Activated T-helper 1 cell treated with anti-CD3 and anti-CD28 coated beads, Interleukin-12 subunit alpha, Interleukin-12 subunit beta, Interleukin-2, Interleukin-4 antibody, amounts not matched to agents 30 ng/mL and 10 ng/mL and 1 ng/mL, durations not matched to agents 14 hours and 24 hours and 36 hours (primary cell): ENCODE data around the gene ZC2HC1C. TPM values are rescaled to one million over a fixed set of nuclear protein-coding genes. Genes with fewer than 3 reads are reported as not detected.

Experiments
- DNase-seq: peaks from one replicate; pipeline ENCODE4 v3.0.0; 2021; ENCODE audit warnings: low spot score
- H3K27ac Mint-ChIP-seq: one replicate; pipeline ENCODE4 v1.8.0; 2021; ENCODE audit warnings: mild to moderate bottlenecking, mixed read lengths
- H3K27me3 Mint-ChIP-seq: one replicate; pipeline ENCODE4 v1.8.0; 2022; ENCODE audit warnings: mild to moderate bottlenecking, moderate library complexity, mixed read lengths; ENCODE audit not compliant: insufficient read depth
- H3K36me3 Mint-ChIP-seq: one replicate; pipeline ENCODE4 v1.8.0; 2021; ENCODE audit warnings: low read depth, mixed read lengths
- H3K4me1 Mint-ChIP-seq: one replicate; pipeline ENCODE4 v1.8.0; 2021; ENCODE audit warnings: low read depth, mixed read lengths
- H3K4me3 Mint-ChIP-seq: one replicate; pipeline ENCODE4 v1.8.0; 2021; ENCODE audit warnings: mild to moderate bottlenecking, moderate library complexity, mixed read lengths
- H3K9me3 Mint-ChIP-seq: one replicate; pipeline ENCODE4 v1.8.0; 2021; ENCODE audit warnings: mixed read lengths
- intact Hi-C: fragments of 100-400 bp; cut with micrococcal nuclease; formaldehyde crosslinking; loops from one replicate; pipeline ENCODE4 v1.15.1; 2024
- total RNA-seq: library from RNA; stranded (reverse); gene quantifications from 2 replicates; pipeline ENCODE4 v1.2.3, GENCODE V29; 2022

The ZC2HC1C gene
- total RNA-seq, 1 donor from 2014 or later: 0.80 TPM

DNA sequence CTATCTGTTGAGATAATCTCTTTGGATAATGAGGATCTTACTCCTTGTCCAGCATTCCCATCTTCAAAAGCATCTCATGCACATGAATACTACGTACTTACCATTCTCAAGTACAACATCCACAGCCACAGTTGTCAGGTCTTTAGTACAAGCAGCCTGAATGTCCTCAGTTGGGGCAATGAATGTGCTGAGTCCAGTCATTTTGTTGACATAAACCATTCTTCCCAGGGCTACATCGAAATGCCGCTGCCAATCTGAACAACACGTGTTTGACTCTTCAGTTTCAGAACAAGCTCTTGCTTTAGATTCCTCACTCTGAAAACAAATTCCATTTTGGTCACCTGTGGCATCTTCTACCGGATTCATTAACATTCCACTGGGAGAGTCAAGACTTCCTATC, 23.2 kb upstream of the ZC2HC1C start:
- no peak overlapping the region for H3K4me3 Mint-ChIP-seq
- intact Hi-C loops: no loop called here
- no peak for DNase-seq
- H3K36me3 Mint-ChIP-seq: peaks cover 40% of the 10 kb centered on the region
- no peaks in the 10 kb centered on the region for H3K27me3 Mint-ChIP-seq
- no peaks in the 10 kb centered on the region for H3K9me3 Mint-ChIP-seq
- peaks cover 56% of the 10 kb centered on the region for H3K4me1 Mint-ChIP-seq
- H3K27ac Mint-ChIP-seq: no peak overlapping the region

DNA sequence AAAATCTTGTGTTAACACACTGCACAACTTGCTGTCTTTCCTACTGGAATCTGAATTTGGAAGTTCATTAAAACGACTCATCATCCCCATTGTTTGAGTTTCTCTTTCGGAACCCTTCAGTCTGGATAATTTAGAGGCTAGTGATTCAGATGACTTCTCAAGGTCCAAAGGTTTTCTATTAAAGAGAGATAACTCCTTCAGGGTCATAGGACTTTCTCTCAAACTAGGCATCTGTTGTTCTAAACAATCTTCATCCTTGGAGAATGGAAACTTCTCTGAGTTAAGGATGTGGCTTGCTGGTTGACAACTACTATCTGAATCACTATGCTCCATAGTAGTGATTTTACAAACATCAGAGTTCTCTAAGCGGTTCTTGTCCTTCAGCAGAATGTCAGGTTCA, 22.5 kb upstream of the ZC2HC1C start:
- Mint-ChIP-seq H3K27me3 (no peaks in the 10 kb centered on the region), H3K4me1 (peaks cover 56% of the 10 kb centered on the region), H3K9me3 (no peaks in the 10 kb centered on the region), H3K36me3 (peaks cover 38% of the 10 kb centered on the region), H3K4me3 (peak overlapping the region; percentile 48), H3K27ac (peak overlapping the region; percentile 64)
- no peak for DNase-seq
- intact Hi-C loops: no loop called here

DNA sequence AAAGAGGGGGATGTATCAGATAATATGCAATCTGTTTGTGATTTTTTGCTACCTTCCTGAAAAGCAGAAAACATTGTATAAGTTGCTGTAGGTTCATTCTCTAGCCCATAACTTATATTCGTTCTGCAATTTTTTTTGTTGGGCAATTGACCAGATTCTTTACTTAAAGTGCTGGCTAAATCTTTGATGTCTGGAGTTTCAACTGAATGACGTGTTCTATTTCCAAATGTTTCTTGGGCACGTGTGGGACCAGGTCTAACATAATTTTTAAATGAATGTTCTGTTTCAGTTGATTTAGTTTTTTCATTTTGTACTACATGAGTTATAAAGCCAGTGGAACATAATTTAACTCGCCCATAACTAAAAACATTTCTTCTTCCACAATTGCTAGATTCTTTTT, 21.9 kb upstream of the ZC2HC1C start:
- no peaks in the 10 kb centered on the region for H3K9me3 Mint-ChIP-seq
- peak overlapping the region; percentile 48 for H3K4me3 Mint-ChIP-seq
- H3K36me3 Mint-ChIP-seq: peaks cover 36% of the 10 kb centered on the region
- H3K4me1 Mint-ChIP-seq: peaks cover 56% of the 10 kb centered on the region
- no peaks in the 10 kb centered on the region for H3K27me3 Mint-ChIP-seq
- no peak for DNase-seq
- H3K27ac Mint-ChIP-seq: peak overlapping the region; percentile 36
- intact Hi-C loops: no loop called here

DNA sequence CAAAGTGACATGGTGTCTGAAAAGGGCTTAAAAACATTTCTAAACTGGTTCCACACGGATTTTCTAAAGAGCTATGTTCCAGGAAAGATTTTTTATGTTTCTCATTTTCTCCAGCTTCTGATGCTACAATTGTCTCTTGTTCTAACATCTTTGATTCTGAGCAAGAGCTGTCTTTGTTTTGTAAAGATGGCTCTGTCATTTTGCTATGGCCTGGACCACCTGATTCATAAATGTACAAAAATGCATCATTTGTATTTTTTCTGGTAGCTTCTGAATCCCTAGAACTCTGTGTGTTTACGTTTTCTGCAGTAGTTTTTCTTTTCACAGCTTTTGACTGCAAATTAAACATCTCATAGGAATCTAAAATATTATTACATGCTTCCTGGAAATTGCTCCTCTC, 21.3 kb upstream of the ZC2HC1C start:
- Mint-ChIP-seq H3K36me3 (peaks cover 36% of the 10 kb centered on the region), H3K9me3 (no peaks in the 10 kb centered on the region), H3K4me1 (peaks cover 62% of the 10 kb centered on the region), H3K4me3 (no peak overlapping the region), H3K27me3 (no peaks in the 10 kb centered on the region), H3K27ac (no peak overlapping the region)
- intact Hi-C loops: no loop called here
- DNase-seq: no peak

DNA sequence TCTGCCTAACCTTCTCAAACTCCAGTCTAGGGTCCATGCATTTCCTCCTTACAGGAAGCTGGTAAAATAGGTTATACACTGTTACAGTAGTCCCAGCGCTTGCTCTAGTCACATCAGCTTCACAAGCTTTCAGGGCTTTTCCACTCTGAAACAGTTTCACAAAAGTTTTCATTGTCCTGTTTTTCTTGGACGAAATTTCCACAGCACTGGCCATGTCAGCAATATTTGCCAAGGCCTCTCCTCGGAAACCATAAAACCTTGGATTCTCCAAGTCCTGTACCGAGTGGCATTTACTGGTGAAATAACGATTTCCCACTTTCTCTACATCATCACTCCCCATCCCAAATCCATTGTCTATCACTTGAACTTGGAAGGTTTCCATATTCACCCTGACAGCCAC, 20.3 kb upstream of the ZC2HC1C start:
- intact Hi-C loops: no loop called here
- Mint-ChIP-seq H3K27me3 (no peaks in the 10 kb centered on the region), H3K4me3 (no peak overlapping the region), H3K4me1 (peaks cover 70% of the 10 kb centered on the region), H3K27ac (no peak overlapping the region), H3K9me3 (no peaks in the 10 kb centered on the region), H3K36me3 (peaks cover 35% of the 10 kb centered on the region)
- DNase-seq: no peak

DNA sequence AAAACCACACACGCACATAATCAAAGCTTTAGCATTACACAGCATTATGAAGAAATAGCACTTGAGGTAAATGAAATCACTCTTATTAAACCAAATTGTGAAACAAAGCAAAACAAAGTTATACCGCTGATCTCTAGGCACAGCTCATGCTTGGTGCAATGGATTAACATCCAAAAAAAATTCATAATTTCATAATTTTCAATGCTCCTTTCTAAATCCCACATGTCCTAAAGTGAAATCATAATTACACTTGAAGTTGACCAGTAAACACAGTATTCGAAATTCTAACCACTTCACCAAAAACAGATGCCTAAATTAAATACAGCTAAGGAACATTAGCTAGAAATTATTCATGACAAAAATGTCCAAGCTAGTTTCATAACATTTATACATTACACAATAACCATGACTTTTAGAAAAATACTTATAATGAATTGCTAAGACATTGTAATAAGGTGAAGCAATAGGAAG, 19.7 kb upstream of the ZC2HC1C start:
- Mint-ChIP-seq H3K9me3 (no peaks in the 10 kb centered on the region), H3K36me3 (peaks cover 37% of the 10 kb centered on the region), H3K4me1 (peaks cover 65% of the 10 kb centered on the region), H3K27ac (peak overlapping the region; percentile 56), H3K27me3 (no peaks in the 10 kb centered on the region), H3K4me3 (peak overlapping the region; percentile 90)
- no peak for DNase-seq
- intact Hi-C loops: no loop called here

DNA sequence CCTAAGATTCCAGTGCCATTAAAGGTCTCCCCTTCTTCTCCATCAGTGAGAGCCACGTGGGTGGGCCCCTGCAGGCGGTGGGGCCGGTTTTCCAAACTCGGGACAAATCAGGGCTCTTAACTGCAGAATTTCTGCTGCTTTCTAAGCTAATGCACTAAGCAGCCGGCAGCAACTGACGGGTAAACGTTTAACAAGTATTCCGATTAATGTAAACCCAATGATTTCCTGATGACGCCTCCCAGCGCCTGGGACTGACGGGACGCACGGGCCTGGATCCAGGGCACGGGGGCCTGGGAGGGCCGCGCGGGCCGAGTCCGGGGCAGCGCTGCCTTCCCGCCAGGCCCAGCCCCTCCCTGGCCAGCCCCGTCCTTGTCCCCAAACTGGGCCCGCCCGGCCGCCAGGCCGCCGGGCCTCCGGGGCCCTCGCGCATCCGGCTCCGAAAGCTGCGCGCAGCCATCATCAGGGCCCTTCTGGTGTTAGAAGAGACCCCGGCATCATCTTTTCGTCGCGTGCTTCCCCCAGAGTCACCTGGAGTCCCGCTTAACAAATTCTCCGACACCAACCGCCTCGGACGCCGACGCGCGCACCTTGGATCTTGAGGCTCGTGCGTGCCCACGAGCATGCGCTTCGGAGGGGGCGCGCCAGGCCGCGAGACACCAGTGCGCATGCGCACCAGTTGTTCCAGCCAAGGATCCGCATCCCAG, 18.4 kb upstream of the ZC2HC1C start, which contains the start of gene MLH3:
TSS of gene MLH3 (minus strand) at position 616 of the 704 bp plus-strand sequence. CDS start 1,812 bp downstream, outside the sequence.
- Mint-ChIP-seq H3K36me3 (peaks cover 37% of the 10 kb centered on the region), H3K27me3 (no peaks in the 10 kb centered on the region), H3K4me1 (peaks cover 60% of the 10 kb centered on the region), H3K9me3 (no peaks in the 10 kb centered on the region), H3K27ac (peak within 1 kb of the TSS; percentile 92), H3K4me3 (peak within 1 kb of the TSS; percentile 90)
- peak; percentile 75 for DNase-seq
- intact Hi-C loops: loop anchor here (1.0 kb wide), 3 partner anchors 13 to 49 kb away; partner anchors contain the start of genes ACYP1, EIF2B2 and ZC2HC1C

DNA sequence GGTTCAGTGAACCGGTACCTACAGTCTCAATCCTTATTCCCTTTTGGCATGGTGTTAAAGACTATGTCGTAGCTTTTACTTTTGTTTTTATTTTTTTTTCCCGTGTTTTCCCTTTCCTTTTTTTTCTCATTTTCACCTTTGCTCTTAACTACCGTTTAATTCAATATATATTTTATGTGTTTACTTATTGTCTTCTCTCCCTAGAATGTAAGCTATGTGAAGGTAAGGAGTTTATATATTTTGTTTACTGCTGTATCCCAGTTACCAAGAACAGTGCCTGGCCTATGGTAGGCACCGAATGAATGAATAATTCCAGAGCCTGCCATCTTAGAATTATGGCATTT, 17.9 kb upstream of the ZC2HC1C start:
- Mint-ChIP-seq H3K4me1 (peaks cover 58% of the 10 kb centered on the region), H3K27me3 (no peaks in the 10 kb centered on the region), H3K36me3 (peaks cover 35% of the 10 kb centered on the region), H3K9me3 (no peaks in the 10 kb centered on the region), H3K4me3 (peak overlapping the region; percentile 90), H3K27ac (peak overlapping the region; percentile 92)
- DNase-seq: no peak
- intact Hi-C loops: loop anchor here (1.0 kb wide), 3 partner anchors 13 to 49 kb away; partner anchors contain the start of genes ACYP1, EIF2B2 and ZC2HC1C

DNA sequence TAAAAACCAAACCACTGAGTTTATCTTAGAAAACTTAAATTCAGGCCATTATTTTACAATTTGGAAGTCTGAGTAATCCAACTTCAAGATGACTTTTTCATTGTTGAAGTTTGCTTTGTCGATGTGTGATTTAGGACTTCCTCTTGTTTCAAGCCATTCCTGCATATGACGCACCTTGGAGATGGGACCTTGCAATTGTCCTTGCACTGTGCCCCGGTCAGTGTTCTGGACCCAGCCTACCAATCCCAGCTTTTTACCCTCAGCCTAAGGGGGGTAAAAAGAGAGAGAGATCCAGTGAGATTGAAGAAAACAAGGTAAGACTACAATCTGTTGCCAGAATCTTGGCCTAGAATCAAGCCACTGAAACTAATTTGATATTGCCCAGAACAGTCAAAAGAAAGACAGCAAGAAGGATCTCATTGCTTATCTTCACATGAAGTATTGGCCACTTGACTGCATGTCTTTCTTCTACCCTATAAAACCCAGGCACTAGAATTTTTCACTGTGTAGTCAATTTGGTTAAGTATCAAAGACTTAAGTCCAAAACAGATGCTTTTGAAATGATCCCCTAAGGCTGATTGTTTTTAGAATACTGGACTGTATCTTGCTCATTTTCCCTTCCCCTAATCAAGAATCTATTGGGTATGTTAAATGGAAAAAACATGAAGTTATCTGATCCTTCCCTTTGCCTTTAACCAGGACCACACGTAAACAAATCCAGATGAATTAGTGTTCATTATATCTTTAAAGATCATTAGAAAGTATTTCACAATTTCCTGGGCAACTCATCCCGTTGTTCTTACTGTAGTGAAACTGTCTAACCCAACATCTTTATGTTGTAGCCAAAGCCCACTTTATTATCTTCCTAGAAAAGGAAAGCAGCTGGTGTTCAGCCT, 15.8 kb upstream of the ZC2HC1C start:
- Mint-ChIP-seq H3K27ac (peak overlapping the region; percentile 2), H3K4me1 (peaks cover 46% of the 10 kb centered on the region), H3K9me3 (no peaks in the 10 kb centered on the region), H3K36me3 (peaks cover 30% of the 10 kb centered on the region), H3K4me3 (no peak overlapping the region), H3K27me3 (no peaks in the 10 kb centered on the region)
- DNase-seq: no peak
- intact Hi-C loops: no loop called here

DNA sequence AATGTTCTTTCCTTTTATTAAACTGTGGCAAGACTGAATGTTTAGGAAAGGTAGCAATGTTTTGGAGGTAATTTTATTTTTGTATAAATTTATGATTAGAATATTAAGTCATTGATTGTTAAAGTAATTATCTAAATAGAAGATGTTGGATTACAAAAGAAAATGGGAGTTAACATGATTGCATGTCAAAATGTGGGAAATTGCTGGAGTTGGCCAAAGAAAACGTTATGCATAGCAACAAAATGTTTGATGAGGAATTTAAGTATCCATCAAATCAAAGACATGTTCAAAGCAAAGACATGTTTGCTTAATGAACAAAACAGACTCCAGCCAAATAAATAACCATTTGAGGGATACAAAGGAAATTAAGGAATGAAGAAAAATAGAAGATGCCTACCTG, 15.0 kb upstream of the ZC2HC1C start:
- no peak overlapping the region for H3K27ac Mint-ChIP-seq
- no peaks in the 10 kb centered on the region for H3K9me3 Mint-ChIP-seq
- no peak overlapping the region for H3K4me3 Mint-ChIP-seq
- DNase-seq: no peak
- H3K4me1 Mint-ChIP-seq: peaks cover 45% of the 10 kb centered on the region
- H3K36me3 Mint-ChIP-seq: peaks cover 26% of the 10 kb centered on the region
- no peaks in the 10 kb centered on the region for H3K27me3 Mint-ChIP-seq
- intact Hi-C loops: no loop called here

DNA sequence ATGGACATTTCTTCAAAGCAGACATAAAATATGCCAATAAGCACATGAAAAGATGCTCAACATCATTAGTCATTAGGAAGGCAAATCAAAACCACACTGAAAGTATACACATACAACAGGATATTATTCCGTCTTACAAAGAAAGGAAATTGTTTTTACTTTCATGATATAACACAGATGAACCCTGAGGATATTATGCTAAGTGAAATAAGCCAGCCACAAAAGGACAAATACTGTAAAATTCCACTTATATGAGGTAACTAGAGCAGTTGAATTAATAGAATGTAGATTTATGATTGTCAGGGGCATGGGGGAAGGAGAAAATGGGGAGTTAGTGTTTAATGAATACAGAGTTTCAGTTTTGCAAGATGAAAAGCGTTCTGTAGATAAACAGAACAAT, 9.8 kb upstream of the ZC2HC1C start:
- Mint-ChIP-seq H3K9me3 (no peaks in the 10 kb centered on the region), H3K36me3 (peaks cover 31% of the 10 kb centered on the region), H3K4me3 (no peak overlapping the region), H3K4me1 (peaks cover 49% of the 10 kb centered on the region), H3K27me3 (no peaks in the 10 kb centered on the region), H3K27ac (no peak overlapping the region)
- DNase-seq: no peak
- intact Hi-C loops: loop anchor here (5.0 to 10.0 kb wide), 3 partner anchors 118 to 345 kb away; partner anchors contain the start of genes AREL1, DLST, FCF1 and TMED10

DNA sequence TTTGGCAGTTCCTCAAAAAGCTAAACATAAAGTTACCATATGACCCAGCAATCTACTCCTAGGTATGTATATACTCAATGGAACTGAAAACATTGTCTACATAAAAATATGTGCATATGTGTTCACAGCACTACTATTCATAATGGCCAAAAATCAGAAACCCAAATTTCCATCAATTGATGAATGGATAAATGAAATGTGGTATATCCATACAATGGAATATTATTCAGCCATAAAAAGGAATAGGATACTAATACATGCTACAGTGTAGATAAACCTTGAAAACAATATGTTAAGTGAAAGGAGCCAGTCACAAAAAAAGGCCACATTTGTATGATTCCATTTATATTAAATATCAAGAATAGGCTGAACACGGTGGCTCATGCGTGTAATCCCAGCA, 9.0 kb upstream of the ZC2HC1C start:
- Mint-ChIP-seq H3K9me3 (no peaks in the 10 kb centered on the region), H3K27ac (no peak overlapping the region), H3K27me3 (no peaks in the 10 kb centered on the region), H3K4me1 (peaks cover 47% of the 10 kb centered on the region), H3K4me3 (no peak overlapping the region), H3K36me3 (peaks cover 30% of the 10 kb centered on the region)
- DNase-seq: no peak
- intact Hi-C loops: loop anchor here (5.0 to 10.0 kb wide), 3 partner anchors 117 to 346 kb away; partner anchors contain the start of genes AREL1, DLST, FCF1 and TMED10

DNA sequence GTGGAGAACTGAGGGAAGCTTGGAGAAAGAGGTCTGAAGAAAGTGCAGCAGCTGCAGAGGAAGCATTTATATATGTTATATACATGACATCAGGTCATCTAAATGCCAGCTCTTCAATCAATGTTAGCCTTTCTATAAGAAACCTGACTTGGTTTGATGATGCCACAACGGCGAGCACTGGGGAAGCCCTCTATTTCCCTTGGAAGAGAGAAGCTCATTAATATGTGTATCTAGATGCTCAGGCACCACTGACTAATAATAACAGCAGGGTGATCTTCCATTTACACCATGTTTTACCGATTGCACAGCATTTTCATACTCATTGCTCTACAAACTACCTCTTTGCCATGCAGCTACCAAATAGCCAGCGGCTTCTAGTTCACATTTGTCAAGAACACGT, 6.4 kb upstream of the ZC2HC1C start:
- intact Hi-C loops: loop anchor here (1.0 to 10.0 kb wide), 4 partner anchors 61 to 348 kb away; partner anchors contain the start of genes AREL1, DLST, EIF2B2 and FCF1
- H3K4me3 Mint-ChIP-seq: peak overlapping the region; percentile 99
- no peaks in the 10 kb centered on the region for H3K27me3 Mint-ChIP-seq
- H3K27ac Mint-ChIP-seq: peak overlapping the region; percentile 96
- DNase-seq: no peak
- no peaks in the 10 kb centered on the region for H3K9me3 Mint-ChIP-seq
- peaks cover 21% of the 10 kb centered on the region for H3K36me3 Mint-ChIP-seq
- H3K4me1 Mint-ChIP-seq: peaks cover 31% of the 10 kb centered on the region
